ENCODE measurements around the gene SH2D6.

Gene SH2D6

GRCh38 chr2:85418132-85419008 is at the start of gene SH2D6:
Gene SH2D6 (plus strand): TSS chr2:85418714. CDS start chr2:85429466, 10,752 bp downstream.
- FAIRE-seq: no peak
- peak; percentile 87 for DNase-seq (ENCODE audit: insufficient read length, low spot score)
- no peak for TF ChIP-seq CTCF (IDR thresholded peaks at IDR 0.05; ENCODE audit: insufficient read depth, missing control alignments)

- DNase-seq (ENCODE audit: insufficient read length, low spot score) (no peak), FAIRE-seq (no peak)
- TF ChIP-seq CTCF (IDR thresholded peaks at IDR 0.05; ENCODE audit: insufficient read depth, missing control alignments): no peak
Observed at GRCh38 chr2:85368921-85369320, 49.6 kb upstream of the SH2D6 start.

GRCh38 chr2:85369500-85369899 is 49.0 kb upstream of the SH2D6 start:
- no peak for TF ChIP-seq CTCF (IDR thresholded peaks at IDR 0.05; ENCODE audit: insufficient read depth, missing control alignments)
- FAIRE-seq: no peak
- DNase-seq (ENCODE audit: insufficient read length, low spot score): no peak

- no peak for TF ChIP-seq CTCF (IDR thresholded peaks at IDR 0.05; ENCODE audit: insufficient read depth, missing control alignments)
- no peak for FAIRE-seq
- no peak for DNase-seq (ENCODE audit: insufficient read length, low spot score)
Observed at GRCh38 chr2:85371045-85371444, 47.5 kb upstream of the SH2D6 start.

GRCh38 chr2:85376291-85377065 is 42.0 kb upstream of the SH2D6 start:
- DNase-seq (ENCODE audit: insufficient read length, low spot score) (no peak), FAIRE-seq (no peak)
- no peak for TF ChIP-seq CTCF (IDR thresholded peaks at IDR 0.05; ENCODE audit: insufficient read depth, missing control alignments)

- DNase-seq (ENCODE audit: insufficient read length, low spot score) (no peak), FAIRE-seq (no peak)
- no peak for TF ChIP-seq CTCF (IDR thresholded peaks at IDR 0.05; ENCODE audit: insufficient read depth, missing control alignments)
Observed at GRCh38 chr2:85377083-85377482, 41.4 kb upstream of the SH2D6 start.
